Osteocyte (in vitro differentiated cells): ENCODE results near the gene LINS1. TPM values are rescaled to one million over a fixed set of nuclear protein-coding genes. Genes with fewer than 3 reads are reported as not detected.

Experiments
- DNase-seq: peaks from one replicate; pipeline ENCODE4 v3.0.0; 2021; ENCODE audit warnings: mixed read lengths; ENCODE audit not compliant: unreplicated experiment; ENCODE audit errors: extremely low spot score
- H3K27ac Mint-ChIP-seq: one replicate; pipeline ENCODE4 v1.8.0; 2021; ENCODE audit warnings: mild to moderate bottlenecking, mixed read lengths; ENCODE audit not compliant: unreplicated experiment
- H3K27me3 Mint-ChIP-seq: one replicate; pipeline ENCODE4 v1.8.0; 2021; ENCODE audit warnings: mixed read lengths; ENCODE audit not compliant: unreplicated experiment
- H3K36me3 Mint-ChIP-seq: one replicate; pipeline ENCODE4 v1.8.0; 2021; ENCODE audit warnings: mixed read lengths; ENCODE audit not compliant: unreplicated experiment
- H3K4me1 Mint-ChIP-seq: one replicate; pipeline ENCODE4 v1.8.0; 2021; ENCODE audit warnings: mixed read lengths; ENCODE audit not compliant: unreplicated experiment
- H3K4me3 Mint-ChIP-seq: one replicate; pipeline ENCODE4 v1.8.0; 2021; ENCODE audit warnings: mild to moderate bottlenecking, moderate library complexity, mixed read lengths; ENCODE audit not compliant: unreplicated experiment
- H3K9me3 Mint-ChIP-seq: one replicate; pipeline ENCODE4 v1.8.0; 2021; ENCODE audit warnings: mixed read lengths; ENCODE audit not compliant: unreplicated experiment
- CTCF ChIP-seq: fragments of 200-600 bp; sonication (generic); IDR thresholded peaks from 2 replicates; pipeline ENCODE4 v1.5.0; 2021; ENCODE audit warnings: antibody characterized with exemption, mild to moderate bottlenecking, moderate library complexity
- total RNA-seq: library from RNA; stranded (reverse); gene quantifications from 2 replicates; pipeline ENCODE4 v1.2.1, GENCODE V29; 2021

LINS1 gene
- total RNA-seq, 1 donor from 2014 or later: 9.7 TPM

- Mint-ChIP-seq H3K36me3 (no peaks in the 10 kb centered on the region), H3K4me1 (no peaks in the 10 kb centered on the region), H3K27ac (no peak overlapping the region), H3K9me3 (no peaks in the 10 kb centered on the region), H3K4me3 (no peak overlapping the region), H3K27me3 (no peaks in the 10 kb centered on the region)
- no peak for DNase-seq
- TF ChIP-seq CTCF: no peak
These were observed 75.9 kb downstream of the LINS1 start for GRCh38 chr15:100526027-100526481.

DNA sequence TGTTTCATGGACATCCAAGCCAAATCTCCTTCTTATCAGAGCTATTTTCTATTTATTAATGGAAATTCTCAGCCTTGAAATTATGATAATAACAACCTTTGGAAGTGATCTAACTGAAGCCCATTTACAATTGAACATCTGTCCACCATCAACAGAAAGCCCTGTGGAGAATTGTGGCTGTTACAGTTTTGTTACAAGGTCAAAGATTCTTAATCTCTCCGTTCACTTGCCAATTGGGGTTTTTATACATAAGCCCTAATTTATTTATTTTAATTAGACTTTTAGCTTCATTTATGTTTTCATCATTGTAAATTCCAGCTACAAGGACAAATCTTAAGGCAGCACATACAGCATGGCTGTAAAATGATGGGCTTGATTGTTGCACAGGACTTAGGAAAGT is 76.5 kb downstream of the LINS1 start:
- no peaks in the 10 kb centered on the region for H3K4me1 Mint-ChIP-seq
- no peak overlapping the region for H3K4me3 Mint-ChIP-seq
- no peak overlapping the region for H3K27ac Mint-ChIP-seq
- no peak for DNase-seq
- TF ChIP-seq CTCF: no peak
- no peaks in the 10 kb centered on the region for H3K27me3 Mint-ChIP-seq
- no peaks in the 10 kb centered on the region for H3K36me3 Mint-ChIP-seq
- H3K9me3 Mint-ChIP-seq: no peaks in the 10 kb centered on the region

DNA sequence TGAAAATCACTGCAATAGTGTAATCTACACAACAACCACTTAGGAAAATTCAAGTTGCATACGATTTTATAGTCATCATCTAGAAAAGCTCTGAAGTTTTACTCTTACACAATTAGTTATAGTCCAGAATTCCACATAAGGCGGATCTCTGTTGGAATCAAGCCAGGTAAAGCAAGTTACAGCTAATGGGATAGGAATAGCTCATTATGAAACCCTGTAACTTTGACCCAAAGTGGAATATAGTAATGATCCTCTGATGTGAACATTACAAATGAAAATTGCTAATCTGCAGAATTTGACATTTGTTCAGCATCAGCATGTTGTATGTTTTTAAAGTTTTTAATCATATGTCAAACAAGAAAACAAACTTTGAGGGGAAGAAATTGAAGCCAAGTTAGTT is 77.7 kb downstream of the LINS1 start:
- no peaks in the 10 kb centered on the region for H3K36me3 Mint-ChIP-seq

GRCh38 chr15:100521907-100522306 is 80.1 kb downstream of the LINS1 start:
- Mint-ChIP-seq H3K4me1 (no peaks in the 10 kb centered on the region), H3K9me3 (no peaks in the 10 kb centered on the region), H3K4me3 (no peak overlapping the region), H3K36me3 (no peaks in the 10 kb centered on the region), H3K27ac (no peak overlapping the region), H3K27me3 (no peaks in the 10 kb centered on the region)
- no peak for DNase-seq
- TF ChIP-seq CTCF: no peak

More for the DNA sequence above, 77.7 kb downstream of the LINS1 start:
- DNase-seq: no peak
- no peak for TF ChIP-seq CTCF
- Mint-ChIP-seq H3K4me1 (no peaks in the 10 kb centered on the region), H3K9me3 (no peaks in the 10 kb centered on the region), H3K4me3 (no peak overlapping the region), H3K27ac (no peak overlapping the region), H3K27me3 (no peaks in the 10 kb centered on the region)

DNA sequence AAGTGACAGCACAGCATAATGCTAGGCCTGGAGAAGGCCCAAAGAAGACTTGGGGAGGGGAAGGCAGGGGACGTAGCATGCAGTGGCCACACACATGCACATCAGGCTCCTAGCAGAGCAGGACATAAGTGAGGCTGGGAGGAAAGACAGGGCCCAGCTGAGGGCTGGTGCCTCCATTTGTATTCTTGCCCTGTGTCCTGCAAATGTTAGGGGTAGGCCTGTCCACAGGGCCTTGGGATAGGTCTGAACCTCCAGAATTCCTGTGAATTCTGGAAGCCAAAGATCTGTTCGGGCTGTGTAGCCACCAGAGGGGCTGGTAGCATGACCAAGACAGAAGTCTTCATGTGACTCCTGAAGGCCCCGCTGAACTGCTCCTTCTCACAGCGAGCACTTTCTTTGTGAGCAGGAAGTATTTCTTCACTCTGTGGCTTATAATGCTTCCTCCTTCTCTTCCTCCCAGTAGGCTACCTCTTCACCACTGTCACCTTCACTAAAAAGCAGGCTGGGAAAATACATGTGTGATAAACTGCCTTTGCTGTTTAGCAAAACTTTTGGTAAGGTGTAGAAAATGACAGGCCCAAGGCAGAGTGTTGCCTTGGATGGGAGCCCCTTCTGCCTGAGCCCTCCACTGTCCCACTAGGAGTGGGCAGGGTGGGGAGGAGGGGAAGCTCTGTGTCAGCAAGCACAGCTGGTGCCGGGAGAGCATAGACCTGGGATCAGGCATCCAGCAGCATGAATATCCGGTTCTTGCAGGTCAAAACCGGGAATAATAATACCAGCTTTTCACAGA is 81.7 kb downstream of the LINS1 start:
- no peaks in the 10 kb centered on the region for H3K36me3 Mint-ChIP-seq
- no peaks in the 10 kb centered on the region for H3K9me3 Mint-ChIP-seq
- no peak for TF ChIP-seq CTCF
- H3K27me3 Mint-ChIP-seq: no peaks in the 10 kb centered on the region
- no peak overlapping the region for H3K4me3 Mint-ChIP-seq
- H3K4me1 Mint-ChIP-seq: no peaks in the 10 kb centered on the region
- no peak for DNase-seq
- no peak overlapping the region for H3K27ac Mint-ChIP-seq
